GM15510 (cell line): ENCODE results near the gene CMTM8.

Experiments
- POLR2A ChIP-seq: IDR thresholded peaks from 3 replicates; pipeline ENCODE4 v1.6.1; 2011; ENCODE audit warnings: borderline replicate concordance; ENCODE audit not compliant: insufficient read length; ENCODE audit errors: extremely low read depth

CMTM8 gene

DNA sequence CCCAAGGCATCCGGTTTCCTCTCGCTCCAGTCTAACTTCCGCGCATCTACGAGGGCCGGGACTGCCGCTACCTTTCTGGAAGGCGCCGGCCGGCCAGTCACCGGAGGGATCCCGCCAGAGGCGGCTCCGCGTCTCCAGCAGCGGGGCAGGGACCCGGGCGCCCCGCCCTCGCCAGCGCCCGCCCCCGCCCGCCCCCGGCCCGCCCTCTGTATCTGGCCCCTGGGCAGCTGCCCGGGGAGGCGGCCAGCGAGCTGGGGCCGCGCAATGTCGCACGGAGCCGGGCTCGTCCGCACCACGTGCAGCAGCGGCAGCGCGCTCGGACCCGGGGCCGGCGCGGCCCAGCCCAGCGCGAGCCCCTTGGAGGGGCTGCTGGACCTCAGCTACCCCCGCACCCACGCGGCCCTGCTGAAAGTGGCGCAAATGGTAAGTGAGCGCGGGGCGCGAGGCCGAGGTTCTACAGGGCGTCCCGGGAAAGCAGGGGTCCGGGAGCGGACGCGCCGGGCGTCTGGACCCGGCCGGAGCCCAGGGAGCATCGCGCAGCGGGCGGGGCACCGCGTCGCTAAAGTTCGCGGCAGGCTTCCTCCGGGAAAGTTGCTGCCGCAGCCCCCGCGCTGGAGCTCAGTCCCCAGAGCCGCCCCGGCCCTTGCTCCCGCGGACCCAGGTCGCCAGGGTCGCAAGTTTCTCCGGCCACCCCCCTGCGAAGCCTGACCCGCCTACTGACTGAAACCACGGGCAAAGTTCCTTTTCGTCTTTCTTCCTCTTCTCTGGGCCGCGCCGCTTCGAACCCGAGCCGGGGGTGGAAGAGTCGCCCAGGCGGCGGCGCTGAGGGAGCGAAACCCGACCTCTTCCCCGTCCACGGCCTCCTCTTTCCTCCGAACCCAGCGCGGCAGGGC is 153.4 kb downstream of the CMTM8 start, which contains the start of gene CMTM7:
CMTM7 (plus strand) TSS at position 211 of the 893 bp plus-strand sequence; CDS start at position 265, 54 bp downstream.
- TF ChIP-seq POLR2A, result peak; percentile 34

DNA sequence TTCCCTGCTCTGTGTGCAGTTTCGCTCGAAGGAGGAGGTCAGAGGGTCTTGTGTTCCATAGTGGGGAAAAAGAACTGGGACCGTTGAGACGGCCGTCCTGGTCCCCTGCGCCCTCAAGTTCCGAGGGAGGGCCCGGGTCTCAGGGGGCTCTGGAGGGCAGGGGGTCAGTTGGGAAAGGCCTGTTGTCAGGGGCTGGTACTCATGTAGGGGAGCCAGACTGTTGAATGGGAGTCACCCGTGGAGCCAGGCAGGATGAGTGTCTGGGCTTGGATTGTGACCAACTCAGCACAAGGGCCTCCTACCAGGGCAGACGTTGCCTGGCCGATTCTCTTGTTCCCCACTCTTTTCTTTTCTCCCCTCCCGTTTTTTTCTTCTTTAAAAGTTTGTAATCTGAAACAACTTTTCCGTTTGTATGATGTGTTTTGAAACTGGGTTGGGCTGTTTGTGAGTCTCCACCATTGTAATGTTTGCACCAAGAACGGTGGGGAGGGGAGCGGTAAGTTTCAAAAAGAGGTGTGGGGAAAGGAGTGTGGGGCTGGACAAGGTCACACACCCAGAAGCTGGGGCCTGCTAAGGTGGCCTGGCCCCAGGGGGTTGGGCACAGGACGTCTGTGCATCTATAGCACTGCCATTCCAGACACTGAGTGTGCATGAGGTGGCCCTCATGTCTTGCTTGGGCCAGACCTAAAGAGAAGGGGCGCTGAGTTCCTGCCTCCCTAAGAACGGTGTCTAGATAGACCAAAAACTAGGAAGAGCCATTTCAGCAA is 154.2 kb downstream of the CMTM8 start:
- TF ChIP-seq POLR2A, result no peak

- TF ChIP-seq POLR2A, result no peak
Measured at GRCh38 chr3:32395496-32395895, 157.0 kb downstream of the CMTM8 start.

- TF ChIP-seq POLR2A, result no peak
Measured at GRCh38 chr3:32397941-32398340, 159.5 kb downstream of the CMTM8 start.

- no peak for TF ChIP-seq POLR2A
Measured at GRCh38 chr3:32398531-32398930, 160.1 kb downstream of the CMTM8 start.

DNA sequence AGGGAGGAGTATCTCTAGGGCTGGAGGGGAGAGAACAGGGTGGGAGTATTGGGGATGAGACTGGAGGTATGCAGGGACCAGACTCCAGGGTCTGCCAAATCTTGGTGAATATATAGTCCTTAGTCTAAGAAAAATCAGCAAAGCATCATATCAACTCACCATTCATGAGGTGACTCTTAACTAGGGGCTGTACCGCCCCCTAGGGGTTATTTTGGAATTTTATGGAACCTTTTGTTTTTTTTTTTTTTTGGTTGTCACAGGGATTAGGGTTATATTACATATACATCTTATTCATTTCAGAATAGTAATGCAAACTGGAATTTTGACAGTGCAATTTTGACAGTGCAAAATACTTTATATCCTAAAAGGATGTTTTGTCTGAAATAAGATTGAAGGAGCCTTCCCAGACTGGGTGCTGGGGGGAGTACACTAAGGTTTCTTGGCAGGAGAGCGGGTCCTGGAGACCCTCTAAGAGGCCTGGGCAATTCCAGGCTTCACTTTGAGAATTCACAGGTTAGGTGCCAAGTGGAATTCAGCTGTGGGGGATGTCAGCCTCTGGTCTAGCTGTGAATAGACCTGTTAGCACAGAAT is 160.6 kb downstream of the CMTM8 start:
- TF ChIP-seq POLR2A, result no peak

DNA sequence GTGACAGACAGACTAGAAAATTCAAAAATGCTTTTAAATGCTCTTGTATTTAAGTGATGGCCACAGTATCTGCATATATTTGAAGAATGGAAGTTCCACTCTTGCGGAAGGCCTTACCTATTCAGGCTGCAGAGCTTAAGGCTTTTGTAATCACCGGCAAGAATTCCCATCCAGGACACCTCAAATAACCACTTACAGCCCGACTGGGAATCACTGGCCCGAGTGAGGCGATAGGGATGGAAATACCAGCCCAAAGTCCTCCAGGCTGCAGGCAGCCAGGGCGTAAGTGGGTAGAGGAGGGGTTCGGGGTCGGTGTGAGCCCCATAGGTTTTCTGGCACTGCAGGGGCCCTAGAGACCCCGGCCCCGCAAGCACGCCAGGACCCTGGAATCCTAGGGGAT is 162.6 kb downstream of the CMTM8 start:
- TF ChIP-seq POLR2A, result no peak

DNA sequence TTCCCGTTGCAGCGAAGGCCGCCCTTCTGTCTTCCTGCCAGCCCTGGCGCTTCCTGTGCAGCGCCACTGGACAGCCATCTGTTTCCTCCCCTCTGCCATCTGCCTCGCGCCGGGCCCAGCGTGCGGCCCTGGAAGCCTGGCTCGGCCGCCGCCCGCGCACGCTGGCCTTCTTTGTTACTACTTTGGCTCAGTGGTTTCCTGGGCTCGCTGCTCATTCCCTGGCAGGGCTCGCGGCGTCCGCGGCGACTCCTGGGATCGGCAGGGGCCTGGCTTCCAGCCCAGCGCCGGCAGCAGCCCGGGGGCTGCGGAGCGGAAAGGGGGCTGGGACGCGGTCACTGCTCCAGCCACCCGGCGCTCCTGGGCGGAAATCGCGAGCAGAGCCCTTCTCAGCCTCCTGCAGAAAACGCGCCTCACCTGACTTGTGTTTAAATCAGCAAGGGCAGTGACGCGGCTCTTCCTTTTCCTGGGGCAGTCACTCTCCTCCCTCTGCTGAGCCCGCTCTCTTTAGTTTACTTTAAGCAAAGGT is 163.1 kb downstream of the CMTM8 start:
- peak; percentile 14 for TF ChIP-seq POLR2A

- TF ChIP-seq POLR2A, result no peak
Measured at GRCh38 chr3:32403663-32404062, 165.2 kb downstream of the CMTM8 start.

- no peak for TF ChIP-seq POLR2A
Measured at GRCh38 chr3:32404714-32405113, 166.2 kb downstream of the CMTM8 start.

DNA sequence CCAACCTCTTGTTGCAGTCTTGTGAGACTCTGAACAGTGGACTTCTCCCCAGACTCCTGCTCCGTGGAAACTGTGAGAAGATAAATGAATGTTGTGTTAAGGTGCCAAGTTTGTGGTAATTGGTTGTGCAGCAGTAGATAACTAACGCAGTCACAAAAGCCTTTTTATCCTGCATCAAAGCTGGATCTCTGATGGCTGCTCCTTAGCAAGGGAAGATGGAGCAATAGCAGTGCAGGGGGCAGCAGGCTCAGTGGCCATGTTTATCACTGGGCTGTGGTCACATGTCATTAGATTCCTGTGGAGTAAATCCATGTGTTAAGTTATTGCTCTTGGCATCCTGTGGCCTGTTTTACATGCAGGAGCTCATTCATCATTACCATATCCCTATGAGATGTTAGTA is 166.7 kb downstream of the CMTM8 start:
- TF ChIP-seq POLR2A, result no peak

DNA sequence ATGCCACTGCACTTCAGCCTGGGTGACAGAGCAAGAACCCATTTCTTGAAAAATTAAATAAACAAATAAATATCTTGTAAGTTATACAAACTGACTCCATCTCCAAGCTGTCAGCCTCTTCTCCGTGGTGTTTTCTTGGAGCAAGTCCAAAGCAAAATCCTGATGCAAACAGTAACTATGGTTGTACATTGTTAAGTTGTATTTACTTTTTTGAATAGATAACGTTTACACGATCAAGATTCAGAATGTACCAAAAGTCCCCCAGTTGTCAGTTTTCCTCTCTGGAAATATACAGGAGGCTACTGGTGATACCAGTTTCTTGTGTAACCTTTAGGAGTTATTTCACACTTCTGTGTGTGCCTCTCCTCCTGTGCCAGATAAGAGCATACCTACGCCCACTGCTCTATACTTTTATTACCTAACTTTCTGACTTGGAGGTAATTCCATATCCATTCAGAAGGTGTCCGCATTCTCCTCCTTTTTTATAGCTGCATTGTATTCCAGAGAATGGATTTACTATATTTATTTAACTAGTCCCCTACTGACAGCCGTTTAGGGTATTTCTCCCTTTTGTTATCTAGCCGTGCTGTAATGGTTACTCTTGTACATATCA is 167.3 kb downstream of the CMTM8 start:
- no peak for TF ChIP-seq POLR2A

GRCh38 chr3:32406486-32407408 is 168.3 kb downstream of the CMTM8 start:
- TF ChIP-seq POLR2A, result no peak
